ENCODE results near the gene EFNB3.
A peak's percentile ranks its signal among the peaks of the same experiment; 100 is the strongest.

Gene EFNB3

DNA sequence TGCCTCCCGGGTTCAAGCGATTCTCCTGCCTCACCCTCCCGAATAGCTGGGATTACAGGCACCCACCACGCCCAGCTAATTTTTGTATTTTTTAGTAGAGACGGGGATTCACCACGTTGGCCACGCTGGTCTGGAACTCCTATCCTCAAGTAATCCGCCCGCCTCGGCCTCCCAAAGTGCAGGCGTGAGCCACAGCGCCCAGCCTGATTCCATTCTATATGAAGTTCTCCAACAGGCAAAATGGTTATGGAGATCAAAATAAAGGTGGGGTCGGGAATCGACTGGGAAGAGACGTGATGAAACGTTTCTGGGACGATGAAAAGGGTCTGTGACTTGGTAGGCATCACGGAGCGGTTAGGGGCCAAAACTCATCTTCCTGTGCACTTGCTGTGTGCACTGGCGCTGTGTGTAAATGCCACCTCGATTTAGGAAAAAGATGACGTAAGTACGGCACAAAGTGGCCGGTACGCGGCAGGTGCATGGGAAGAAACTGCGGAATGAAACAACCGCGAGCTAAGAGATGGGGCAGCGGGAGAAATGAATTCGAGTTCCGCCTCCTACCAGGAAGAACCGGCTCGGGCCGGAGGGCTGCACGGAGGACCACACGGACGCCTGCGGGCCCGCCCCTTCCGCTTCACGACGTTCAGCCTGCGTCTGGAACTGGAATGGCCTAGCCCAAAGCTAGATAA lies 19.3 kb upstream of the EFNB3 start:
- no CpG with 5 or more reads among the region's 44 CpGs for WGBS (ENCODE audit: extremely low coverage, insufficient coverage, low lambda C conversion rate)
- no peak overlapping the region for H3K23ac ChIP-seq (ENCODE audit: low read length)
- peak; percentile 97 for DNase-seq

DNA sequence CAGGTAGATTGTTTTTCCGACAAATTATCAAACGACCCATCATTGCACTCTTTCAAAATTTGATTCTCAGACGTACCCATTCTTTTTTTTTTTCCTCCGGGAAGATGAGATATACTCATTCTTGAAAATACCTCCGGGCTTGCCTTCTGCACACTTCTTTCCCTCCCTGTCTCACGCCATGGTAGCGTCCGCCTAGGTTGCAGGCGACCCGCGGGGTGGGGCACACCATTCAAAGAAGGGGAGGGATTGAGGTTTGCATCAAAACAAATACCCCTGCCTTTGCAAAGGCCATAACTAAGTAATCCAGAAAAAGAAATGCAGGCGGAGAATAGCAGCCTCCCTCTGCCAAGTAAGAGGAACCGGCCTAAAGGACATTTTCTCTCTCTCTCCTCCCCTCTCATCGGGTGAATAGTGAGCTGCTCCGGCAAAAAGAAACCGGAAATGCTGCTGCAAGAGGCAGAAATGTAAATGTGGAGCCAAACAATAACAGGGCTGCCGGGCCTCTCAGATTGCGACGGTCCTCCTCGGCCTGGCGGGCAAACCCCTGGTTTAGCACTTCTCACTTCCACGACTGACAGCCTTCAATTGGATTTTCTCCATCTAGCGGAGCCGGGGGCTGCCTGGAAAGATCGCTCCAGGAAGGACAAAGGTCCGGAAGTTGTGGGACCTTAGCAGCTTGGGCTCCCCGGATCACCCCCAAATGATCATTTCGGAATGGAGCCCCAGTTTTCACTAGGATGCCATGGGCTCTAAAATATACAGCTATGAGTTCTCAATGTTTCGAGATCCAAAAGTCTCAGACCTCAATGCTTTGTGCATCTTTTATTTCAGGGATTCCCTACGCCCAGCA lies 18.6 kb upstream of the EFNB3 start:
- no CpG with 5 or more reads among the region's 30 CpGs for WGBS (ENCODE audit: extremely low coverage, insufficient coverage, low lambda C conversion rate)
- DNase-seq = peak; percentile 93
- H3K4ac ChIP-seq (ENCODE audit: low read depth, low read length) = peak overlapping the region; percentile 99

More for the DNA sequence above, 19.3 kb upstream of the EFNB3 start:
- H3K4ac ChIP-seq (ENCODE audit: low read depth, low read length) = no peak overlapping the region
- H3K9ac ChIP-seq (ENCODE audit: low read length) = peak overlapping the region; percentile 92
- peaks cover 41% of the 10 kb centered on the region for H3K79me2 ChIP-seq (ENCODE audit: control insufficient read depth, insufficient read depth, low read length)
- H3K4me2 ChIP-seq (ENCODE audit: low read length) = peak overlapping the region; percentile 73
- peaks cover 5% of the 10 kb centered on the region for H3K79me1 ChIP-seq (ENCODE audit: low read length)
- peaks cover 3% of the 10 kb centered on the region for H3K4me1 ChIP-seq (ENCODE audit: control insufficient read depth, low read depth, low read length)
- peak overlapping the region; percentile 84 for H3K56ac ChIP-seq (ENCODE audit: low read length)
- no peak overlapping the region for H2BK5ac ChIP-seq (ENCODE audit: low read length)
- peak overlapping the region; percentile 18 for H3K18ac ChIP-seq (ENCODE audit: low read length)
- H2BK120ac ChIP-seq (ENCODE audit: low read depth, low read length) = no peak overlapping the region
- H4K8ac ChIP-seq (ENCODE audit: low read depth, low read length) = no peak overlapping the region
- no peak overlapping the region for H2AK5ac ChIP-seq (ENCODE audit: low read length)
- no peak overlapping the region for H2BK15ac ChIP-seq (replicated peaks; ENCODE audit: low read depth)
- H3K27me3 ChIP-seq (ENCODE audit: insufficient read depth, low read length, poor library complexity) = no peaks in the 10 kb centered on the region
- peak overlapping the region; percentile 30 for H3K27ac ChIP-seq (ENCODE audit: low read depth, low read length)
- H3K4me3 ChIP-seq (ENCODE audit: low read length) = peak overlapping the region; percentile 98
- H3K36me3 ChIP-seq (ENCODE audit: control insufficient read depth, insufficient read depth, low read length) = no peaks in the 10 kb centered on the region
- no peak overlapping the region for H4K5ac ChIP-seq (ENCODE audit: low read length)

DNA sequence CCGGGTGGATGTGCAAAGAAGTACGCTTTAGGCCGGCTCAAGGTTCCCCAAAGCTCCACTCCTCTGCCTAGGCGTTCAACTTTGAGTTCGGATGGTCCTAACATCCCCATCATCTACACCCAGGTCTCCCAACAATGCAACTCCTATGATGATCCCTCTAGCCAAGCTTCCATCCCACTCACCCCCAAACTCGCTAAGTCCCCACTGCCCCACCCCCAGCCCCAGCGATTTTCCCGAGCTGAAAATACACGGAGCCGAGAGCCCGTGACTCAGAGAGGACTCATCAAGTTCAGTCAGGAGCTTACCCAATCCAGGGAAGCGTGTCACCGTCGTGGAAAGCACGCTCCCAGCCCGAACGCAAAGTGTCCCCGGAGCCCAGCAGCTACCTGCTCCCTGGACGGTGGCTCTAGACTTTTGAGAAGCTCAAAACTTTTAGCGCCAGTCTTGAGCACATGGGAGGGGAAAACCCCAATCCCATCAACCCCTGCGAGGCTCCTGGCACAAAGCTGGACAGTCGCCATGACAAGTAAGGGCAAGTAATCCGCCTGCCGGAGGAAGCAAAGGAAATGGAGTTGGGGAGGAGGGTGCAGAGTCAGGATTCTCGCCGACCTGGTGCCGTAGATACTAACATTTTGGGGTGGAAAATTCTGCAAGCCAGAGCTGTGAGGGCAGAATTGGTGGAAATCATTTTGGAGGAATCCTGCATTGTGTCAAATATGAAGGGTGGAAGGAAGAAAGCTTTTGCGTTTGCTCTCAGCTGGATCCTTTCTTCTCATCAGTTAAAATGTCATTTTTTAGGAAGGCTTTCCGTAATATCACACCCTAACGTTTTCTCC lies 17.7 kb upstream of the EFNB3 start, which contains the start of gene TP53:
Gene TP53 (minus strand): TSS at position 419 of the 836 bp plus-strand sequence. CDS start 10,896 bp downstream, outside the sequence.
- peak within 1 kb of the TSS; percentile 29 for H2BK120ac ChIP-seq (ENCODE audit: low read depth, low read length)
- no peaks in the 10 kb centered on the region for H3K27me3 ChIP-seq (ENCODE audit: insufficient read depth, low read length, poor library complexity)
- peak within 1 kb of the TSS; percentile 99 for H3K4ac ChIP-seq (ENCODE audit: low read depth, low read length)
- H3K56ac ChIP-seq (ENCODE audit: low read length) = peak within 1 kb of the TSS; percentile 91
- H3K4me1 ChIP-seq (ENCODE audit: control insufficient read depth, low read depth, low read length) = peaks cover 3% of the 10 kb centered on the region
- peak within 1 kb of the TSS; percentile 21 for H4K5ac ChIP-seq (ENCODE audit: low read length)
- peak within 1 kb of the TSS; percentile 89 for H3K27ac ChIP-seq (ENCODE audit: low read depth, low read length)
- H3K23ac ChIP-seq (ENCODE audit: low read length) = no peak within 1 kb of the TSS
- peak within 1 kb of the TSS; percentile 75 for H3K4me2 ChIP-seq (ENCODE audit: low read length)
- peak within 1 kb of the TSS; percentile 77 for H3K18ac ChIP-seq (ENCODE audit: low read length)
- DNase-seq = peak; percentile 98
- H2AK5ac ChIP-seq (ENCODE audit: low read length) = peak within 1 kb of the TSS; percentile 94
- H3K79me1 ChIP-seq (ENCODE audit: low read length) = peaks cover 5% of the 10 kb centered on the region
- no peak within 1 kb of the TSS for H2BK15ac ChIP-seq (replicated peaks; ENCODE audit: low read depth)
- H3K9ac ChIP-seq (ENCODE audit: low read length) = peak within 1 kb of the TSS; percentile 92
- 100% methylated on average over 1 of the region's 30 CpGs for WGBS (ENCODE audit: extremely low coverage, insufficient coverage, low lambda C conversion rate)
- peak within 1 kb of the TSS; percentile 98 for H3K4me3 ChIP-seq (ENCODE audit: low read length)
- H4K8ac ChIP-seq (ENCODE audit: low read depth, low read length) = no peak within 1 kb of the TSS
- H3K79me2 ChIP-seq (ENCODE audit: control insufficient read depth, insufficient read depth, low read length) = peaks cover 41% of the 10 kb centered on the region
- H2BK5ac ChIP-seq (ENCODE audit: low read length) = peak within 1 kb of the TSS; percentile 94
- H3K36me3 ChIP-seq (ENCODE audit: control insufficient read depth, insufficient read depth, low read length) = no peaks in the 10 kb centered on the region

More for the DNA sequence above, 18.6 kb upstream of the EFNB3 start:
- no peak overlapping the region for H4K8ac ChIP-seq (ENCODE audit: low read depth, low read length)
- peaks cover 5% of the 10 kb centered on the region for H3K79me1 ChIP-seq (ENCODE audit: low read length)
- H3K4me1 ChIP-seq (ENCODE audit: control insufficient read depth, low read depth, low read length) = peaks cover 3% of the 10 kb centered on the region
- H2AK5ac ChIP-seq (ENCODE audit: low read length) = peak overlapping the region; percentile 94
- peak overlapping the region; percentile 91 for H3K56ac ChIP-seq (ENCODE audit: low read length)
- H3K9ac ChIP-seq (ENCODE audit: low read length) = peak overlapping the region; percentile 92
- H2BK5ac ChIP-seq (ENCODE audit: low read length) = peak overlapping the region; percentile 94
- no peak overlapping the region for H2BK15ac ChIP-seq (replicated peaks; ENCODE audit: low read depth)
- no peak overlapping the region for H3K23ac ChIP-seq (ENCODE audit: low read length)
- peak overlapping the region; percentile 89 for H3K27ac ChIP-seq (ENCODE audit: low read depth, low read length)
- H3K79me2 ChIP-seq (ENCODE audit: control insufficient read depth, insufficient read depth, low read length) = peaks cover 41% of the 10 kb centered on the region
- H4K5ac ChIP-seq (ENCODE audit: low read length) = peak overlapping the region; percentile 7
- peak overlapping the region; percentile 98 for H3K4me3 ChIP-seq (ENCODE audit: low read length)
- H3K36me3 ChIP-seq (ENCODE audit: control insufficient read depth, insufficient read depth, low read length) = no peaks in the 10 kb centered on the region
- peak overlapping the region; percentile 29 for H2BK120ac ChIP-seq (ENCODE audit: low read depth, low read length)
- H3K27me3 ChIP-seq (ENCODE audit: insufficient read depth, low read length, poor library complexity) = no peaks in the 10 kb centered on the region
- H3K18ac ChIP-seq (ENCODE audit: low read length) = peak overlapping the region; percentile 77
- H3K4me2 ChIP-seq (ENCODE audit: low read length) = peak overlapping the region; percentile 54

- no CpG with 5 or more reads among the region's 51 CpGs for WGBS (ENCODE audit: extremely low coverage, insufficient coverage, low lambda C conversion rate)
- Histone ChIP-seq H3K9ac (ENCODE audit: low read length) (peak within 1 kb of the TSS; percentile 92), H3K27ac (ENCODE audit: low read depth, low read length) (peak within 1 kb of the TSS; percentile 62), H2BK5ac (ENCODE audit: low read length) (peak within 1 kb of the TSS; percentile 54), H3K36me3 (ENCODE audit: control insufficient read depth, insufficient read depth, low read length) (no peaks in the 10 kb centered on the region), H3K79me2 (ENCODE audit: control insufficient read depth, insufficient read depth, low read length) (peaks cover 36% of the 10 kb centered on the region), H3K79me1 (ENCODE audit: low read length) (peaks cover 5% of the 10 kb centered on the region), H2AK5ac (ENCODE audit: low read length) (no peak within 1 kb of the TSS), H3K4me1 (ENCODE audit: control insufficient read depth, low read depth, low read length) (peaks cover 3% of the 10 kb centered on the region), H3K4me3 (ENCODE audit: low read length) (peak within 1 kb of the TSS; percentile 98), H3K18ac (ENCODE audit: low read length) (no peak within 1 kb of the TSS), H2BK120ac (ENCODE audit: low read depth, low read length) (no peak within 1 kb of the TSS), H2BK15ac (replicated peaks; ENCODE audit: low read depth) (no peak within 1 kb of the TSS), H4K8ac (ENCODE audit: low read depth, low read length) (no peak within 1 kb of the TSS), H3K27me3 (ENCODE audit: insufficient read depth, low read length, poor library complexity) (no peaks in the 10 kb centered on the region), H3K4ac (ENCODE audit: low read depth, low read length) (no peak within 1 kb of the TSS), H3K23ac (ENCODE audit: low read length) (no peak within 1 kb of the TSS), H4K5ac (ENCODE audit: low read length) (peak within 1 kb of the TSS; percentile 21), H3K56ac (ENCODE audit: low read length) (peak within 1 kb of the TSS; percentile 94), H3K4me2 (ENCODE audit: low read length) (peak within 1 kb of the TSS; percentile 75)
- DNase-seq = peak; percentile 100
Measured at GRCh38 chr17:7687908-7688807, 16.8 kb upstream of the EFNB3 start, which contains the start of gene WRAP53. Gene WRAP53 (plus strand): TSS chr17:7688477. CDS start chr17:7688649, 172 bp downstream.
